KMS-11 (cell line): Measurements from ENCODE around the gene CAMTA1.

Source experiments
- H2AFZ ChIP-seq: fragments of 200-600 bp; sonication (generic); 2 replicates; pipeline ENCODE4 v1.6.1; 2016; ENCODE audit warnings: antibody characterized with exemption, mixed run types, low read depth
- H3K27ac ChIP-seq: fragments of 200-600 bp; sonication (generic); 2 replicates; pipeline ENCODE4 v1.6.1; 2016; ENCODE audit warnings: mild to moderate bottlenecking, mixed run types
- H3K27me3 ChIP-seq: fragments of 200-600 bp; sonication (generic); 2 replicates; pipeline ENCODE4 v1.6.1; 2017; ENCODE audit warnings: mild to moderate bottlenecking, low read depth, mixed run types, moderate library complexity; ENCODE audit not compliant: insufficient read depth
- H3K36me3 ChIP-seq: fragments of 200-600 bp; sonication (generic); 2 replicates; pipeline ENCODE4 v1.6.1; 2017; ENCODE audit warnings: mild to moderate bottlenecking, mixed run types; ENCODE audit not compliant: insufficient read depth
- H3K4me1 ChIP-seq: fragments of 200-600 bp; sonication (generic); 2 replicates; pipeline ENCODE4 v1.6.1; 2016; ENCODE audit warnings: mild to moderate bottlenecking, low read depth, mixed run types; ENCODE audit not compliant: poor library complexity, severe bottlenecking
- H3K4me2 ChIP-seq: fragments of 200-600 bp; sonication (generic); 2 replicates; pipeline ENCODE4 v1.7.0; 2016; ENCODE audit warnings: mild to moderate bottlenecking, mixed run types
- H3K4me3 ChIP-seq: fragments of 200-600 bp; sonication (generic); IDR thresholded peaks from 2 replicates; pipeline ENCODE4 v1.6.1; 2017; ENCODE audit warnings: low read depth, low read length, mixed read lengths; ENCODE audit not compliant: insufficient read depth
- H3K79me2 ChIP-seq: fragments of 200-600 bp; sonication (generic); 2 replicates; pipeline ENCODE4 v1.6.1; 2016; ENCODE audit warnings: low read depth, mixed run types; ENCODE audit not compliant: insufficient read depth
- H3K9ac ChIP-seq: fragments of 200-600 bp; sonication (generic); 2 replicates; pipeline ENCODE4 v1.6.1; 2016; ENCODE audit warnings: mild to moderate bottlenecking, mixed run types
- H4K20me1 ChIP-seq: fragments of 200-600 bp; sonication (generic); 2 replicates; pipeline ENCODE4 v1.6.1; 2016; ENCODE audit warnings: mild to moderate bottlenecking, mixed run types; ENCODE audit not compliant: insufficient read depth
- CTCF ChIP-seq: fragments of 200-600 bp; sonication (generic); conservative IDR thresholded peaks from 2 replicates; pipeline ENCODE4 v1.6.1; 2017; ENCODE audit warnings: low read depth, mild to moderate bottlenecking, antibody characterized with exemption, low read length, moderate library complexity, mixed read lengths

Gene CAMTA1

GRCh38 chr1:7348073-7348472 lies 562.8 kb downstream of the CAMTA1 start:
- Histone ChIP-seq H3K36me3 (no peaks in the 10 kb centered on the region), H3K4me1 (no peaks in the 10 kb centered on the region), H3K27ac (no peak overlapping the region), H3K9ac (no peak overlapping the region), H3K27me3 (peaks cover 25% of the 10 kb centered on the region; the same call in 1 of the 2 replicates), H3K79me2 (no peaks in the 10 kb centered on the region), H2AFZ (no peak overlapping the region), H4K20me1 (no peaks in the 10 kb centered on the region), H3K4me3 (no peak overlapping the region), H3K4me2 (no peak overlapping the region)
- TF ChIP-seq CTCF, result no peak

GRCh38 chr1:7348580-7348979 lies 563.3 kb downstream of the CAMTA1 start:
- Histone ChIP-seq H3K79me2 (no peaks in the 10 kb centered on the region), H3K9ac (no peak overlapping the region), H3K4me1 (no peaks in the 10 kb centered on the region), H3K4me3 (no peak overlapping the region), H3K4me2 (no peak overlapping the region), H4K20me1 (no peaks in the 10 kb centered on the region), H3K27ac (no peak overlapping the region), H3K27me3 (peaks cover 25% of the 10 kb centered on the region; the same call in 1 of the 2 replicates), H2AFZ (no peak overlapping the region), H3K36me3 (no peaks in the 10 kb centered on the region)
- no peak for TF ChIP-seq CTCF

- H3K9ac ChIP-seq, result no peak overlapping the region
- no peaks in the 10 kb centered on the region for H3K4me1 ChIP-seq
- no peaks in the 10 kb centered on the region for H3K79me2 ChIP-seq
- TF ChIP-seq CTCF, result no peak
- H3K4me3 ChIP-seq, result no peak overlapping the region
- peaks cover 25% of the 10 kb centered on the region; the same call in 1 of the 2 replicates for H3K27me3 ChIP-seq
- no peak overlapping the region for H3K4me2 ChIP-seq
- no peaks in the 10 kb centered on the region for H4K20me1 ChIP-seq
- no peak overlapping the region for H2AFZ ChIP-seq
- H3K36me3 ChIP-seq, result no peaks in the 10 kb centered on the region
- H3K27ac ChIP-seq, result no peak overlapping the region
Measured at GRCh38 chr1:7350804-7351203, 565.5 kb downstream of the CAMTA1 start.

GRCh38 chr1:7351649-7352048 lies 566.4 kb downstream of the CAMTA1 start:
- H2AFZ ChIP-seq, result no peak overlapping the region
- H3K4me3 ChIP-seq, result no peak overlapping the region
- no peaks in the 10 kb centered on the region for H3K36me3 ChIP-seq
- no peaks in the 10 kb centered on the region for H3K4me1 ChIP-seq
- no peaks in the 10 kb centered on the region for H4K20me1 ChIP-seq
- no peak for TF ChIP-seq CTCF
- peaks cover 25% of the 10 kb centered on the region; the same call in 1 of the 2 replicates for H3K27me3 ChIP-seq
- no peaks in the 10 kb centered on the region for H3K79me2 ChIP-seq
- no peak overlapping the region for H3K27ac ChIP-seq
- H3K4me2 ChIP-seq, result no peak overlapping the region
- H3K9ac ChIP-seq, result no peak overlapping the region
